Inferior parietal cortex (tissue), 1 donor: ENCODE data around the gene OGA.

ENCODE experiments used
- DNase-seq: peaks from one replicate; pipeline ENCODE4 v3.0.0-alpha.2; 2016; ENCODE audit errors: extremely low spot score

OGA gene

DNA sequence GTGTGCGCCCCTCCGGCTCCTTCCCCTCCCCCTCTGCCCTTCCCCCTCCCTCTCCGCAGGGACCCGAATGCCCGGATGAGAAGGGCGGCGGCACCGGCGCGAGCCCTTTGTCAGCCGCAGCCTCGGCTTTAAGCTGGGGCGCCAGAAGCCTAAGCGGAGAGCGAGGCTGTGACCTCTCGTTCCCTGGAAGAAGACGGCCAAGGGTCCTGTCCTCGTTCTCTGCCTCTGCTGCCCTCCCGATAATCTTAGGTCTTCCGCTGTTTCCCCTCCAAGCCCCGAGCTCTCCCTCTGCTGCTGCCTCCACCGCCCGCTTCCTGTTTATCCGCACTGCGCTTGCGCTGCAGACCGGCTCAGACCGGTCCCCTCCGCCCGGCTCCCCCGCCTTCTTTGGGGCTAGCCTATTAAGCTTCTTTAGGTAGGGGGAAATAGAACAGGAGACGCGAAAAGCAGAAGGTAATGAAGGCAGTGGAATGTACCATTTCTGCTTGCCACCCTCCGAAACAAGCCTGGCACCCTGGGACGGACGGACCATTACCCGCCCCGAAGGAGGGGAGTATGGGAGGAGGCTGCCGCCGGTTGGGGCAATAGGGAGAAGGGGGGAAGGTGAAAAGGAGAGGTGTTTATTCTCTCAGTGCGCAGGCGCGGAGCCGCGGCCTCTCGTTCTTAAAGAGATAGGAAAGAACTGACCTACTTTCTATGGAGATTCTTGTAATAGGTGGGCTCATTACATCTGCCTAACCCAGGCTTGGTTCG is at the start of gene OGA:
TSS of gene OGA (minus strand) at position 326 of the 753 bp plus-strand sequence. CDS start 422 bp downstream, outside the sequence.
- DNase-seq: peak; percentile 97

DNA sequence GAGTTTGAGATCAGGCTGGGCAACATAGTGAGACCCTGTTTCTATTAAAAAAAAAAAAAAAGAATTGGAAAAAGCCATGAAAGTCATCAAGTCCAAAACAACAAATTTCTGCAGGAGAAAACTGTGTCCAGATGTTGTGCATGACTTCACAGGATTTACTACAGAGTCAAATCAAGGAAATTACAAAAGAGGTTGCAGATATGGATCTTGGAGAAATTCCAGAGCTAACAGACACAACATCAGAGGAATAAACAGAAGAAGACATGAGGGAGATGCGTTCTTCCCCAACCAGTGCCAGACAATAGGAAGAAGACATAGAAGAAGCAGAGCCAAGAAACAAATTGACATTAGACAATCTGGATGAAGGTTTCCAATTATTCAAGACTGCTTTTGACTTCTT is 49.7 kb upstream of the OGA start:
- no peak for DNase-seq

DNA sequence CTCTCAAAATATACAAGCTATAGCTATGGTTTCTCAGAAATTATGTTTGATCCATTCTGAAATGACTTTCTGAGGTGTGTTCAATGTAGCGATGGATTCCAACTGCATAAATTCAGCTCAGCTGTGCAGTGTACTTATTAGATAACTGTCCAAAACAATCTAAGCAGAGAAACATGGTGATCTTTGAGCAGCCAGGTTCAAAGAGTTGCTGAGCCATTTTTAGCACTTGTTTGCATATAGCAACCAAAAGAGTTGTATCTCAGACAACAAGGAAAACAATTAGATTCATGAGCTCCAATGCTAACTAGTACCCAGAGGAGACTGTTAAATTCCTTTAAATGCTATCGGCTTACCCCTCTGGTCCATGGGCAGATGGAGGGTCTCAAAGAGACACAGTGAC is 41.3 kb upstream of the OGA start:
- DNase-seq: no peak

DNA sequence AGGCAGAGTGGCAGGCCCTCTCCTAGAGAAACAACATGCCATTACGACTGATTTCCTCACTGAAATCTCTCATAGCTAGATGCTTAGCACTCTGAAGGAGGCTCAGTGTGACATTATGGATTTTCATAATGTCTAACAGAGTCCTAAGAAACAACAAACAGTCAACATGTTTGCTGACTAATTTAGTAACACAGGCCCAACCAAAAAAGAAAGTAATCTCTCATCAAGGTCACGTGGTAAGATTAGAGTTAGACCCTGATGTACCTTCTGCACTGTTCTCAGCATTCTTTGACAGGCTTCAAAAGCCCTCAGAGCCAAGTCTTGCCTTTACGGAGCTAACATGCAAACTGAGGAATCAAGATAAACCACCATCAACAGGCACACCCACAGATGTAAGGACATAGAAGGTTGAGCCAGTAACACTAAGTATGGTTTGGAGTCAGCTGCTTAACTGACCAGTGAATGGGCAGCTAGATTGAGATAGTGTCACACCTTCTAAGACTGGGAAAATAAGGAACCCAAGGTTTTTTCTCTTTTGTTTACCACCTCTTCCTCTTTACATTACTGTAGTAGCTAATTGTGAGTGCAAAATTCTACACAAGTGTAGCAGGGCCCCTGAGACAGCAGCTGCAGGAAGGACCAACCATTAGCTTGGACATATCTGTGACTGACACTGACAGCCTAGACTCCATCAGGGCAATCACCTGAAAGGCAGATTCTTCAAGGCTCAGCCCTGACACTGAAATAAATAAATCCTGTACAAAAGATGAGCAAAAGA is 40.7 kb upstream of the OGA start:
- DNase-seq: no peak

DNA sequence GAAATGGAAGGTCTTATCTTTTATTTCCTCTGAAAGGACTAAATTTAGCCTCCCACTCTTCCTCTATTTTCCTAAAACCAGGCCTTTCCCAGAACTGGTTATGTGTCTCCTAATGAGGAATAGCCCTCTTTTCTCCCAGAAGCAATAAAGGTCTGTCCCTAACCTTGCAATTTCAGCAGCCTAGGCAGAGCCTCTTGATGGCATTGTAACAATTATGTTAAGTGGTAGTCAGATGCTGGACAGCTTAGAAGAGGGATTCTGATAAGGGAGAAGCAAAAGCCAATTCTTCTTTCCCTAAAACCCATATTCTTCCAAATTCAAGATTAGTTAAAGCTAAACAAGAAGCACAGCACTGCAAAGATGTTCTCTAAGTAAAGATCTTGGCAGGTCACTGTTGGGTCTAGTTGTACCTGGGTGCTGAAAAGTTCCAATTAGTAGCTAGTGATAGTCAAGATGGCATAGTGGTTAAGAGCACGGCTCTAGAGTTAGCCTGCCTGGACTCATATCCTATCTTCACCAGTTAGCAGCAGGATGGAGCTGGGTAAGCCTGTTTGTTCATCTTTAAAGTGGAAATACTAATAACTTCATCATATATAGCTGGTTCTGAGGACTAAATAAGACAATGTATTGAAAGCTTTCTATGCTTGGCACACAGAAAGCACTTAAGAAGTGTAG is 39.7 kb upstream of the OGA start:
- DNase-seq: no peak

DNA sequence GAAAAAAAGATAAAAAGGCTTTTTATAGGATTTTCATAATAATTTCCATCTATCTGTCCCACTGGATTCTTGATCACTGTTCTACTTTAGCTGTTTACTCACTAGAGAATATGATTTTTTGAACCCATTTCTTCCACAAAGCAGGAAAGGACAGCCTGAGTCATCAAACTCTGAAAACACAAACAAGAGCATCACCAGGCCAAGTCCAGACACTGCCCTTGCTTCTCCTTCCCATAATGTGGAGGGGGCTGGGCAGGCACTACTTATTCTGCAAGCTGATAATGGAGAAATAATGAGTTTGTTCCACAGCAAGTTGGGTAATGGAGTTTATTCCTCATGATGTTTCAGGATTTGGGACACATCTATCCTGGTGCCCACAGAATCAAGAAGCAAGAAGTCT is 38.4 kb upstream of the OGA start:
- no peak for DNase-seq

DNA sequence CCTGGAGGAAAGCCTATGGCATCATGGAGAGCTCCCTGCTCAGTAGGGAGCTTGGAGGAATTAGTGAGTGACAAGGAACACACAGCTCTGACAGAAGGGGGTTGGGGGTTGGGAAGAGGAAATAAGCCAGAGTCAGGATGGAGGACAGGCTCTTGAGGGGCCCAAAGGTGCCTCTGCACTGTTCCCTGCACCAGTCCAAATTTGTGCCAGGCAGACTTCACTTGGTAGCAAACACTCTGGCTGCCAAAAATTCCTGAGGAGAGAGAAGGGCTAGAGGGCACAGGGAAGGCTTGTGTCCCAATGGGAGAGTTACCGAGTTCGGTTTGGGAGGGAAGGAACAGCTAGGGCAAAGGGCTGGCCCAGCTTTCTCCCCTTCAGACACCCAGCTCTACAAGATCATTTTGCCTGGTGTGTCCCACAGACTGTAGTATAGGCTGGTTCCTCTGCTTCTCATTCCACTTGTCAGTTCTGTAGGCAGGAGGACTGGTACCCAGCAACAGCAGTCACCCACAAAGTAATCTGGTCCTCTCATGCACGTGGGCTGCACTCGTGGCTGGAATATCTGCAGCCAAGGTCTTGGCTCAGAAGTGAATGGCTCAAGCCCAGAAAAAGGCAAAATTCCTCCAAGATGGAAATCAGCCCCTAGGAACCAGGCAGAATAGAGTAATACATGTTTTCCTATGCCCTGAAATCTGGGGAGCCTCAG is 33.3 kb upstream of the OGA start:
- no peak for DNase-seq

DNA sequence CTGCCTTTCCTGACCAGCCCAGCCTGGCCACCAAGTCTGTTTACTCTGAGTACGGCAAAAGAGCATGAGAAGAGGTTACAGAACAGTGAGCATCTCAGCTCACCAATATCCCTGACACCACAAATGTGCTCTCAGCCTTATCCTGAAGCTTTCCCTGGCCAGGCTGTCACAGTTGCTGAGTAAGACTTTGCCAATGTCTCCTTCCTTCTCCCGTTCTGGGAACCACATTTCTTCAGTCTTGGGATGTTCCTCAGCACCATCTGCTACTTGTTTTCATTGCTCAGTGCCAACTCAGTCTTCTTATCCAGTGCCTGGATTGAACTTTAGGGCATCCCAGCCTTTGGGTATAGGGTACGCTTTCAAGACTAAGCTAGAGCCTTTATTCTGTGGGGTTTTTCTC is 32.5 kb upstream of the OGA start:
- no peak for DNase-seq

DNA sequence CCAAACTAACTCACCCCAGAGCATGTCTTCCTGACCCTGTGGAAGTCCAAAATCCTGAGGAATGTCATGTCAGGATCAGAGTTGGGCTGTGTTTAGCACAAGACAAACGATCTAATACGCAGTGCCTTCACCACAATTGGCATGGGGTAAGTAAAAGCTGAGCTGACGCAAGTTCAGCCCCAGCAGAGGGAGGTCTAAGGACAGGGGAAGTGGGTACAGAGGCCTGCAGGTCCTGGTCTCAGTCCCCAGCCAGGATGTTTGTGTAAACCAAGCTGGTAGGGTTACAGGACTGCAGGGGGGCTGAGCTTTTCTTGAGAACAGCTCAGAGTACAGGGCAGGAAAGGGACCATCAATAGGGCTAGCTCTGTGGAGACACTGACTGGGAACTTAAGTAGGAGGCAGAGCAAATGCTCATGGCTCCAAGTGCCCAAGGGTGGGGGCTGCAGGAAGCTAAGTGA is 30.7 kb upstream of the OGA start:
- DNase-seq: no peak

DNA sequence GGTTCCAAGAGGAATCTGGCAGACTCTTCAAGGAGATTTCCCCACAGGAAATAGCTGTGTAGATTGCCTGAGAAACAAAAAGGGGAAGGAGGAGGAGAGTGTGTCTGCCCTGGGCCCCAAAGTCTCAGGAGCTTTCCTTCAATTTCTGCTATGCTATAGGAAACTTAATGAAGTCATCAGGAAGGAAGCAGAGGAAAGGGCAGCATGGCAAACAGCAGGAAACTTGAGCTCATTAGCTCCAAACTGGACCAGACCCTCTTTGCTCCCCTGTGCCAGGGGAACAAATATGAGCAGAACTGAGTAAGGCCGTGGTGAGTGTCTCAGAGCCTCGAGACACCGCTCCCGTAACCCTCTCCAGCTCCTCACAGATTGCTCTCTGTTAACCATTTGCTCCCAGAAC is 30.2 kb upstream of the OGA start:
- DNase-seq: no peak

DNA sequence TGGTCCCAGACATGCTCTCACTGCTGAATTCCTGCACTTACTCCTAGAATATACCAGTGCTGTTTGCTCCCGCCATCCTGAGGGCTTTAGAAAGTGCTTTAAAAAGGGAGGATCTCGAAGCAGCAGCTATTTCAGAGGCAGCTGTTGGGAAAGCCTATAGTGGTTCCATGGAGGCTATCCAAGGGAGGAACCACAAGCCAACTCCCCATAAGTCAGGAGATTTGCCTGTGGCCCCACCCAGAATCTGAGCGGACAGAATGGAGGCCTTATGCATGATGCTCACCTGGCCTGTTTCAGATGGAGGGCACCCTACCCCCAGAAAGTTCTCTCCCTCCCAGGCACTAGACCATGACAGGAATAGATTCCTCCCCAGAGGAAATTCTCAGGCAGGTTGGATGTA is 27.6 kb upstream of the OGA start:
- no peak for DNase-seq

DNA sequence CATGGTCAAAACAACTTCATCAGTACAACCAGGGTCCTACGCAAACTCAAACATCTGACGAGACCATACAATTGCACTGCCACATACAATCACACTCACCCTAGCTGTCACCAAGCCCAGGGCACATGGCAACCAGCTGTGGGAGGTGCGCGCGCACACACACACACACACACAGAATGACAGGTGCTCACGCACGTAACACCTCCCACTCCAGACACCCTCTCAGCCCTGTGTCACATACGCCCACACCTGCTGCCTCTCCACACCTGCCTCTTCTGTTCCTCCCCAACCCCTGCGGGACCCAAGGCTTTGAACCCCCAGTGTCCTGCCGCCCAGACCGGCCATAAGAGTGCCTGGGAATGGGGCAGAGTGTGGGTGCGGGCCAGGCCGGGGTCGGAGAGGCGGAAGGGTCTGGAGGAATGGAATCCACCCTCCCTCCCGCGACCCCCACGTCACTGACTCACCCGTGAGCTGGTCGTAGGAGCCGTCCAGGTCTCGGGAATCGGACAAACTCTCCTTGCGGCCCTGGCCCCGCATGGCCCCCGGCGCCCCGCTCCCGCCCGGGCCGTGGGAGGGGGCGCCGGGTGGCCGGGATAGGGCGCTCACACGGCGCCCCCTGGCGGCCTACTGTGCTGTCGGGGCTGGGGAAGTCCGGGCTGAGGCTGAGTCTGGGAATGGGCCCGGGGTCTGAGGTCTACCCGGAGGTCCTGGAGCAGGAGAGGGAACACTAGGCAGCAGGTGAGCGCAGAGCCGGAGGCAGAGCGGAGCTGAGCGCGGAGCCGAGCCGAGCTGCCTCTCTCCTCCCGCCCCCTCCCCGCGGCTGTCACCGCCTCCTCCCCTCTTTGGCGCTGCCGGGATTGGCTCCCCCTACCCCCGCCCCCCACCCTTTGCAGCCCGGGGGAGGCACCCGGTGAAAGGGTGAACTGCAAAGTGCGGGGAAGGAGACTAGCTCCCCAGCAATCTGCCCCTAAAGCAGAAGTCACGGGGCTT is 25.1 kb upstream of the OGA start, which contains the start of gene KCNIP2:
TSS of gene KCNIP2 (minus strand) at position 769 of the 990 bp plus-strand sequence. CDS start at position 537, 232 bp downstream.
- no peak for DNase-seq

DNA sequence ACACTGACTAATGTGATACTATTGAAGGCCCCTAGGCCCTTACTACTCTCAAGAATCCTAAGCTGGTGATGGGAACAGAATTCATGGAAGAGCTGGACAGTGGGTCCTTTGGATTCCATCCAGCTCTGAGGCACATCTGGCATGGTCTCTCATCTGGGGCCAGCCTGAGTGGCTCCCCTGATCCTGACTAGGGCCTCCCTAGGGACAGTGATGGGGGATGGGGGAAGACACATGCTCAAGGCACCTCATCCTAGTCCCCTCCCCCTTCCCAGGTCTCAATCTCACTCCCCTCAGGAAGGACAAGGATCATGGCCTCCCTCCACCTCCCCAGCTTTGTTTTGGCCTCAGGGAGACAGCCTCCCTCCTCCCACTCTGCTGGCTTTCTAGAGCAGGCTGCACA is 23.6 kb upstream of the OGA start:
- DNase-seq: no peak

DNA sequence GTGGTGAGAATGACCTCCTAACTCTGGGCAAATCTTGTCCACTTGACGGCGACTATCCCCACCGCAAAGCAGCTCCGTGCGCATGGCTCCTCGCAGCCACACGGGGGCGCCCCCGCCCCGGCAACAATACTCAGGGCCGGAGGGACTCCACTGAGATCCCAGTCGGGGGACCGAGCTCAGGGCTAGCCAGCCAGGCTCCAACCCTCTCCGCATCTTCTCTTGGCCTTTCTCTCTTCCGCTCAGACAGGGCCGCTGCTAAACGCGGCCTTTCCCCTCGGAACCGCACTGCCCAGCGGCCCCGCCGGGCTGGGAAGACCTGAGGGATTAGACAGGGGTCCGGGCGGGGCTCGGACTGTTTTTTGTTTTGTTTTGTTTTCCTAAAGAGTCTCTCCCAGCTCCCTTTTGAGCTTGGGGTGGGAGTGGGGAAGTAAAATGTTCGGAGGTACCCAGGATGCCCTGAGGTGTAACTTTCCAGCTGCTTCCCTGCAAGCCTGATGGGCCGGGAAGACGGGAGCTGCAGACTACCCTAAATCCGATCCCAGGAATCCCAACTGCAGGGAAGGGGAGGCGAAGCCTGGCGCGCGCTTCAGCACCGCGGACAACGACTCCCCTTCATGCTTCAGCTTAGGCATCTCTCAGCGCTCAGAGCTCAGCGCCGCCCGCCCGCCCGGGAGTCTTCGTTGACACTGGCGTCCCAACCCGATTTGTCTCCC is 22.7 kb upstream of the OGA start:
- DNase-seq: peak; percentile 85

DNA sequence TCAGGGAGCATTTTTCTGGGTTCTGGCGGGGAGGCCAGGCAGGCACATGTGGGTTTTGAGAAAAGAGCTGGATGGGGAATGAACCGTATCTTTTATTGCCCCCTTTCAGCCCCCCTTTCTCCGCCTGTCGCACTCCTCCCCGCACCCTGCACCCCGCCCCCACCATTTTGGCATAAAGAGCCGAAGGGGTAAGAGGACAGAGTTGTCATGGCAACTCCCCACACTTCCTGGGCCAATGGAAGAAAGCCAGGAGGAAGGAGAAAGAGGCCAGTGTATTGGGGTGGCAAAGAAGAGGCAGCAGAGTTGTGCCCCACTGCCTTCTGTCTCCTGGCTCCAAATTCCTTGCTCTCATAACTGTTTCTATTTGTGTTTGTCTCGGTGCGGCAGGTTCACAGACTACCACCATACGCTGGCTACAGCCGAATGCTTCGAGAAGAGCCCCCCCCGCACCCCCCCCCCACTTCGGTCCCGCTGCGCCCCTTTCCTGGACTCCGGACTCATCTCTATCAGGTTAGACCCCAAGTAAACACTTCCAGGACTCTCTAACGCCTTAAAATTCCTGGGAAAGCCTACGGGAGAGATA is 21.9 kb upstream of the OGA start:
- no peak for DNase-seq

DNA sequence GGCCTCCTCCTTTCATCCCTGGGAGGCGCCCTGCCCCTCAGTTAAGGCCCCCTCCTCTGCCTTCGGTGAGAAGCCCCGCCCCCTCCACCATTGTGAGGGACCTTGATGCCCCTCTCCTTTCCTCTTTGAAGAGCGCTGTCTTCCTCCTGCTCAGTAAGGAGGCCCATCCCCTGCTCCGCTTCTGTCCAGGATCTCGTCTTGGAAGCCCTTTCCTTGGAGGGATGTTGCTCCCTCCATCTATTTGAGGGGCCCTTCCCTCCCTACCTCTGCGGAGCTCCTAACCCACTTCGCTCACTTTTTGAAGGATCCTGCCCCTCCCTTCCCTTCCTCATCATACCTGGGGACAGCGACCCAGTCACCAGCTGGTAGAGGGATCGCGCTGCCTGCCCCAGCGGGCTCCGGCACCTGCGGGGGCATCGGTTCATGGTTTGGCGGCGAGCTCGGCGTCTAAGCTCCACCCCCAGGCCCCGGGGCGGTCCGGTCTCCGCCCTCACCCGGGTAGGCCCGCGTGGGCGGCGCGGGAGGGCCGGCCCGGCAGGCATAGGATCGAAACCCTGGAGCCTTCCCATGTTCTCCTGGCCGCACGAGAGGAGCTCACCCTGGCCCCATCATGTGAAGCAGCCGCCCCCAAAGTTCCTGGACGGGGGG is 21.3 kb upstream of the OGA start:
- DNase-seq: no peak

DNA sequence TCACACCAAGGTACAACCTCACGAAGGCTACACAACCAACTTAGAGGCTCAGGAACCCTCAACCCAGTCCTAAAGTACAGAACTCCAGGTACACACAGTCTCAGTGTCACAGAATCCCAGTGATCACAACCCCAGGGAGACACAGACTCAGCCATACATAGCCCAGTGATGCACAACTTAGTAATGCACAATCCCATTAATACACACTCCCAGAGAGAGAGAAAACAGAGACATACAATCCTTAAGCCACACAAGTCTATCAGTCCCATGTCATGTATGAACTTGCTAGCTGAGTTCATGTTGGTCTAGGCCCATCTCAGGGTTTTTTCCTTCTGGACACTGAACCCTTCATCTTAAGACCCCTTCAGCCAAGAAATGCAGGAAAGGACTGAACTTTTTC is 20.8 kb upstream of the OGA start:
- no peak for DNase-seq

DNA sequence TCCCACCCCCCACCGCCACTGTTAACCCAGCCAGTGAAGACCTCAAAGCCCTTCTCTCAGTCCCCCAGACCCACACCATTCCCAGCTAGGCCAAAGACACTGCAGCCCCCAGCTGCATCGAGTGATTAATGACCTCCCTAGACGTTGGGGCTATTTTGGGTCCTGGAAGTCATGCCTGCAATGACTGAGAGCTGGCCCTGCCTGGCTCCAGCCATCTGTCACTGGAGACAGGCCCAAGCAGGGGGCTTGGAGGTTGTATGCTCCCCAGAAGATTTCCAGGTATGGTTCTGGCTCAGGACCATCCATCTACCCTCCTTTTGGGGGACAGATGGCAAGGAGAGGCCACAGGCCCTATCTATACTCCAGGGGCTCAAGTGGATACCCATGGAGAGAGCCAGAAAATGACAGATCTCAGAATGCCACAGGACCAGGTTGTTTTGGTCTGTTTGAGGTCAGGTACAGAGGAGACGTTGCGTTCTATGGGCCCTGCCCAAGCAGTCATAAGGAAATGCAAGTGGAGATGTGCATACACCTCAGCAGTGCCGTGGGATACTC is 20.2 kb upstream of the OGA start:
- no peak for DNase-seq

DNA sequence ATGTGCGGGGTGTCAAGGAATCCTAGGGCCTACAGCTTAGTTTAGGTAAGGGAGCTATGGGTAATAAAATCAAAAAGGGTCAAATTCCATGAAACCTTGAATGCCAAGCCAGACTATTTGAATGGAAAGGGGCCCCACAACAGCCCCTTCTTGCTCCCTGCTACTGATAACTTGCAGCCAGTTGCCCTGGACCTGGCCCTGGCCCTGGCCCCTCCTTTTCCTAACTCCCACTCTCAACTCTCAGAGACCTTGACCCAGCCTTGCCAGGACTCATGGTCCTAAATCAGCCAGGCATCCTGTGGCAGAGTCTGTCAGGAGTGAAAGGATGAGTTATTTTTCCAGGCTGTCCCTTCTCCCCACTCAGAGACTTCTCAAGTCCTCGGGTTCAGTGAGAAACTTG is 19.5 kb upstream of the OGA start:
- DNase-seq: no peak
